HG02938 (cell line): ENCODE data around the gene NEK8.
"Not testable (repeated sequence)": the region's sequence is repeated elsewhere in the genome, so short reads cannot be mapped to it uniquely, and the experiment has no call there.

ENCODE experiments used
- ATAC-seq: cut with Tn5 transposase; IDR thresholded peaks from one replicate; pipeline ENCODE4 v1.9.1; 2021; ENCODE audit warnings: mild to moderate bottlenecking, moderate library complexity; ENCODE audit not compliant: unreplicated experiment

The NEK8 gene

GRCh38 chr17:28760601-28761562 lies 32.3 kb downstream of the NEK8 start:
- ATAC-seq: no peak

- no peak for ATAC-seq
These were observed 34.7 kb downstream of the NEK8 start for GRCh38 chr17:28763137-28763799.

- no peak for ATAC-seq
These were observed 35.2 kb downstream of the NEK8 start for GRCh38 chr17:28763804-28764266.

GRCh38 chr17:28765038-28765437 lies 36.5 kb downstream of the NEK8 start:
- no peak for ATAC-seq

DNA sequence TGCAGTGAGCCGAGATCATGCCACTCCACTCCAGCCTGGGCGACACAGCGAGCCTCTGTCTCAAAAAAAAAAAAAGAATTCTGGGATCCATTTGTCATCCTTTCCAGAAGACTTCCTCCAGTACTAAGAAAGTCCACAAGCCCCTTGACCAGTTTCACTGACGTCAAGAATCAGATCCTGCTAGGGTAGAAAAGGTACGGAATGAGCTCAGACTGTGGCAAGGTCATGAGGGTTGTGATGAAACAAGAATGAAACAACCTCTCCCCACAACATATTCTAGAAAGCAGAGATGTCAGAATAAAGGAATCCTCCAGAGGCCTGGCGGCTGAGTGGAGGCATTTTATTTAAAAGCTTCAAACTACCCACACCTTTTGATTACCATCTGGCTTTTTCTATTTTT lies 45.1 kb downstream of the NEK8 start:
- ATAC-seq: no peak

- ATAC-seq: no peak
These were observed 45.6 kb downstream of the NEK8 start for GRCh38 chr17:28774206-28774605.

GRCh38 chr17:28777178-28777577 lies 48.6 kb downstream of the NEK8 start:
- no peak for ATAC-seq

- ATAC-seq: not testable (repeated sequence)
These were observed 51.0 kb downstream of the NEK8 start for GRCh38 chr17:28779601-28780000.

- ATAC-seq: no peak
These were observed 54.6 kb downstream of the NEK8 start for GRCh38 chr17:28783161-28783560.

- no peak for ATAC-seq
These were observed 59.5 kb downstream of the NEK8 start for GRCh38 chr17:28788100-28788499.
